ENCODE measurements around the gene NEB.

DNA sequence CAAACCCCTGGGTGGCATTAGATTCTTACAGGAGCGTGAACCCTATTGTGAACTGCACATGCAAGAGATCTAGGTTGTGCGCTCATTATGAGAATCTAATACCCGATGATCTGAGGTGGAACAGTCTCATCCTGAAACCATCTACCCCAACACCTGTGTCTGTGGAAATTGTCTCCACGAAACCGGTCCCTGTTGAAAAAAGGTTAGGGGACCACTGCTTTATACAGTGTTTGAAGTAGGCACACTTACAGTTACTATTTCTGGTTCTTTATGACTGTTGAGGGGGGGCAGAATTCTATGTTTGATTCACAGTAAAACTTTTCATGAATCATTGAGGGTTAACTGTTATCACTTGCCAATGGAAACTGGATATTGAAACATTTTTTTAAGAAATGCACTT, 252.5 kb downstream of the NEB start:
- TF ChIP-seq, protein P1, sequence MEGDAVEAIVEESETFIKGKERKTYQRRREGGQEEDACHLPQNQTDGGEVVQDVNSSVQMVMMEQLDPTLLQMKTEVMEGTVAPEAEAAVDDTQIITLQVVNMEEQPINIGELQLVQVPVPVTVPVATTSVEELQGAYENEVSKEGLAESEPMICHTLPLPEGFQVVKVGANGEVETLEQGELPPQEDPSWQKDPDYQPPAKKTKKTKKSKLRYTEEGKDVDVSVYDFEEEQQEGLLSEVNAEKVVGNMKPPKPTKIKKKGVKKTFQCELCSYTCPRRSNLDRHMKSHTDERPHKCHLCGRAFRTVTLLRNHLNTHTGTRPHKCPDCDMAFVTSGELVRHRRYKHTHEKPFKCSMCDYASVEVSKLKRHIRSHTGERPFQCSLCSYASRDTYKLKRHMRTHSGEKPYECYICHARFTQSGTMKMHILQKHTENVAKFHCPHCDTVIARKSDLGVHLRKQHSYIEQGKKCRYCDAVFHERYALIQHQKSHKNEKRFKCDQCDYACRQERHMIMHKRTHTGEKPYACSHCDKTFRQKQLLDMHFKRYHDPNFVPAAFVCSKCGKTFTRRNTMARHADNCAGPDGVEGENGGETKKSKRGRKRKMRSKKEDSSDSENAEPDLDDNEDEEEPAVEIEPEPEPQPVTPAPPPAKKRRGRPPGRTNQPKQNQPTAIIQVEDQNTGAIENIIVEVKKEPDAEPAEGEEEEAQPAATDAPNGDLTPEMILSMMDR (IDR thresholded peaks at IDR 0.05) = no peak
- TF ChIP-seq POLR2A (IDR thresholded peaks at IDR 0.05) = no peak
